Measurements from ENCODE around the gene IRGC. TPM values are rescaled to one million over a fixed set of nuclear protein-coding genes. Genes with fewer than 3 reads are reported as not detected.

IRGC gene
- total RNA-seq, 1 experiment from 2014 or later: not detected

GRCh38 chr19:43739439-43740235 lies 23.8 kb downstream of the IRGC start:
- Mint-ChIP-seq H3K4me3 (no peak overlapping the region), H3K27me3 (ENCODE audit: low read depth) (no peaks in the 10 kb centered on the region), H3K4me1 (no peaks in the 10 kb centered on the region), H3K27ac (no peak overlapping the region; a peak in 2 of 7 replicates), H3K36me3 (ENCODE audit: insufficient read depth in 1 of 3, low read depth in 3 of 3) (peaks cover 39 to 89% (median 78%) of the 10 kb centered on the region in 3 experiments; a peak in 6 of 7 replicates), H3K9me3 (no peaks in the 10 kb centered on the region)
- Histone ChIP-seq H3K18ac (ENCODE audit: insufficient read length, low read depth, low read length) (no peak overlapping the region), H2AFZ (ENCODE audit: low read length) (no peak overlapping the region), H4K8ac (replicated peaks; ENCODE audit: insufficient read length, low read depth, low read length) (no peak overlapping the region), H3K79me1 (ENCODE audit: insufficient read depth, low read depth, low read length, poor library complexity, severe bottlenecking) (no peaks in the 10 kb centered on the region), H2BK12ac (ENCODE audit: insufficient read length, low read depth, low read length) (no peak overlapping the region), H2BK15ac (ENCODE audit: low read depth, low read length) (no peak overlapping the region), H3K9me3 (ENCODE audit: control insufficient read depth, low read depth, low read length) (no peaks in the 10 kb centered on the region), H3T11ph (ENCODE audit: low read length) (no peak overlapping the region), H3K79me2 (ENCODE audit: insufficient read depth, low read length) (no peaks in the 10 kb centered on the region), H3K56ac (ENCODE audit: insufficient read length, low read depth, low read length) (no peak overlapping the region), H2AK5ac (ENCODE audit: insufficient read length, low read length) (no peak overlapping the region), H2BK20ac (ENCODE audit: low read depth, low read length, poor library complexity, severe bottlenecking) (no peak overlapping the region), H3K23me2 (ENCODE audit: insufficient read length, low read depth, low read length, poor library complexity, severe bottlenecking) (no peaks in the 10 kb centered on the region), H3K27me3 (ENCODE audit: insufficient read depth, low read length) (no peaks in the 10 kb centered on the region), H4K91ac (ENCODE audit: insufficient read length, low read depth, low read length) (no peak overlapping the region), H3K9ac (ENCODE audit: extremely low read depth, insufficient read length, low read length) (no peak overlapping the region), H2BK5ac (ENCODE audit: insufficient read length, low read length) (no peak overlapping the region), H3K4ac (ENCODE audit: low read depth, low read length) (no peak overlapping the region), H4K20me1 (ENCODE audit: control insufficient read depth, insufficient read depth, insufficient read length) (no peaks in the 10 kb centered on the region), H4K5ac (ENCODE audit: insufficient read length, low read depth, low read length) (no peak overlapping the region), H3K4me2 (ENCODE audit: insufficient read depth, insufficient read length, low read length) (no peak overlapping the region), H3K27ac (ENCODE audit: insufficient read length, low read depth, low read length) (no peak overlapping the region), H3K14ac (ENCODE audit: insufficient read depth, low read length) (no peak overlapping the region), H3K23ac (ENCODE audit: insufficient read length, low read depth, low read length) (no peak overlapping the region), H3K4me1 (ENCODE audit: insufficient read depth, low read length) (no peaks in the 10 kb centered on the region), H2BK120ac (ENCODE audit: low read depth, low read length, poor library complexity, severe bottlenecking) (no peak overlapping the region)
- no peak for TF ChIP-seq CTCF (conservative IDR thresholded peaks at IDR 0.05)
- WGBS (ENCODE audit: extremely low coverage, insufficient read length, low lambda C conversion rate): no CpG with 5 or more reads among the region's 16 CpGs
- DNase-seq: no peak

Data from H9 (cell line).